ENCODE measurements around the gene AK1. TPM values are rescaled to one million over a fixed set of nuclear protein-coding genes. Genes with fewer than 3 reads are reported as not detected.
A peak's percentile ranks its signal among the peaks of the same experiment; 100 is the strongest.

The AK1 gene
- total and polyA plus RNA-seq, 9 of the 15 experiments (the other 6 are each of a cell fraction or from before 2014, with no cell fraction given) = 10.1 to 71.8 (median 39.0) TPM

DNA sequence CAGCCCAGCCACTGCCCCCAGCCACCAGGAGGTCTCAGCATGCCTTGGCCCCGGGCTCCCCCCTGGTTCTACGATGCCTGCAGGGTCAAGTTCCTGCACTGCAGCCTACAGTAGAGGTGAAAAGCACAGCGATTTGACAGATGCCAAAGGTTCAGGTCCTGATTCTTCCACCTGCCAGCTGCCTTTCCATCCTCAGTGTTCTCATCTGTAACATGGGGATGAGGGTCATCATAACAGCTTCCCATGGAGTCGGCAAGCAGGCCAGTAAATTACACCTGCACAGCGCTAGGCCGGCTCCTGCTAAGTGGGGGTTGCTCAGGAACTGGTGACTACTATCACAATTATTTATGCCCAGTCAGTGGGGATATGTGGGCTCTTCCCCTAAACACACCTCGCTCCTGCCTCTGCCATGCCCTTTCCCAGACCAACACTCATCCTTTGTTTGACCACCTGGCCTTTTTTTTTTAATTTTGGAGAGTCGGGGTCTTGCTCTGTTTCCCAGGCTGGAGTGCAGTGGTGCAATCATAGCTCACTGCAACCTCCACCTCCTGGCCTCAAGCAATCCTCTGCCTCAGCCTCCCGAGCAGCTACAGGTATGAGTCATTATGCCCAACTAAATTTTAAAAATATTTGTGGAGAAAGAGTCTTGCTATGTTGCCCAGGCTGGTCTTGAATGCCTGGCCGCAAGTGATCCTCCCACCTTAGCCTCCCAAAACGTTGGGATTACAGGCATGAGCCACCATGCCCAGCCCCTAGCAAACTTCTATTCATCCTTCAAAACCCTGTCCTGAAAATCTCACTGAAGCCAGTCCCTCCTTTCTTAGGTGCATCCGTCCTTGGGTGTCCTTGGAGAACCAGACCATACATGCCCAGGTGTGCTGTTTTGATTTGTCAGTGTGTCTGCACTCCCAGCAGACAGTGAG lies 29.4 kb downstream of the AK1 start:
- ATAC-seq (no peak), FAIRE-seq (no peak), DNase-seq (ENCODE audit: extremely low read depth in 1 of 4, low spot score in 3 of 4) (no peak)
- no peak overlapping the region for H3K9ac ChIP-seq (ENCODE audit: insufficient read depth in 1 of 2, low read depth in 2 of 2, low read length in 2 of 2)
- intact Hi-C loops (cut with micrococcal nuclease) = no loop called here
- TF ChIP-seq BCOR (IDR thresholded peaks at IDR 0.05) (peak; percentile 58; the same call in 1 of the 2 replicates), KLF16 (IDR thresholded peaks at IDR 0.05) (no peak), RBM25 (IDR thresholded peaks at IDR 0.05; ENCODE audit: low read depth, low read length, severe bottlenecking) (peak; percentile 52), ZNF146 (CRISPR knock-in tag; IDR thresholded peaks at IDR 0.05; ENCODE audit: unreplicated experiment) (no peak), PHF20 (IDR thresholded peaks at IDR 0.05; ENCODE audit: partially characterized antibody) (no peak), ZNF121 (CRISPR knock-in tag; conservative IDR thresholded peaks at IDR 0.05) (peak; percentile 98), ZNF224 (CRISPR knock-in tag; IDR thresholded peaks at IDR 0.05) (no peak), ZNF263 (CRISPR knock-in tag; IDR thresholded peaks at IDR 0.05; ENCODE audit: borderline replicate concordance) (no peak)
- BruUV-seq (replicated peaks) = no TSS peak
- no peaks in the 10 kb centered on the region for H3K27me3 ChIP-seq (ENCODE audit: control insufficient read depth in 2 of 2, insufficient read depth in 2 of 2, low read length in 2 of 2)
- 70% methylated on average over 12 of the region's 12 CpGs for WGBS (ENCODE audit: insufficient coverage, low coverage, missing lambda C conversion rate)
- H4K20me1 ChIP-seq (replicated peaks; ENCODE audit: control insufficient read depth, insufficient read depth, low read length) = no peaks in the 10 kb centered on the region
- H3K79me2 ChIP-seq (ENCODE audit: control insufficient read depth, insufficient read depth, low read length) = no peaks in the 10 kb centered on the region
- H3K4me2 ChIP-seq (ENCODE audit: insufficient read depth, low read length) = 0 out of 2 replicates have a peak overlapping the region, but pooled peaks have one; percentile 3
- H3K9me1 ChIP-seq (ENCODE audit: control insufficient read depth, insufficient read depth, low read length) = peaks cover 3% of the 10 kb centered on the region
- H3K27ac ChIP-seq (ENCODE audit: extremely low read depth, low read depth, low read length) = peak overlapping the region; percentile 25; the same call in 1 of the 3 replicates
- peaks cover 17% of the 10 kb centered on the region for H3K9me3 ChIP-seq (replicated peaks; ENCODE audit: control insufficient read depth, insufficient read depth, low read depth, low read length)
- H3K36me3 ChIP-seq (ENCODE audit: control insufficient read depth, insufficient read depth, low read length) = no peaks in the 10 kb centered on the region
- POLR2A ChIA-PET = no interaction called here
- H3K4me3 ChIP-seq = no peak overlapping the region
- in situ Hi-C loops (cut with MboI) = no loop called here
- CTCF ChIA-PET (ENCODE audit: low intra/inter-chr PET ratio) = no interaction called here
- no peak overlapping the region for H2AFZ ChIP-seq (ENCODE audit: low read depth, low read length)
- H3K4me1 ChIP-seq (replicated peaks in 1 of 2; ENCODE audit: control insufficient read depth in 2 of 2, insufficient read depth in 2 of 2, low read length in 2 of 2) = peaks cover 23 to 27% of the 10 kb centered on the region in 2 experiments
